Activated naive CD4-positive, alpha-beta T cell treated with anti-CD3 and anti-CD28 coated beads, Interleukin-2, amount 10 ng/mL, durations not matched to agents 7 days and 5 days (primary cell): ENCODE results near the gene AGK.
"Not testable (repeated sequence)": the region's sequence is repeated elsewhere in the genome, so short reads cannot be mapped to it uniquely, and the experiment has no call there.

Experiments
- CTCF ChIA-PET: fragments of 350-600 bp; sonication (Branson Sonifier 250); formaldehyde crosslinking; loops from one replicate; lab custom pipeline; 2021; ENCODE audit warnings: antibody characterized with exemption; lab: Charles Lee
- DNase-seq: peaks from one replicate; pipeline ENCODE4 v3.0.0-alpha.2; 2020
- H3K27ac Mint-ChIP-seq: one replicate; pipeline ENCODE4 v1.8.0; 2021; ENCODE audit warnings: mild to moderate bottlenecking, moderate library complexity, mixed read lengths
- H3K27me3 Mint-ChIP-seq: one replicate; pipeline ENCODE4 v1.8.0; 2021; ENCODE audit warnings: mild to moderate bottlenecking, mixed read lengths
- H3K36me3 Mint-ChIP-seq: one replicate; pipeline ENCODE4 v1.8.0; 2021; ENCODE audit warnings: mixed read lengths
- H3K4me1 Mint-ChIP-seq: one replicate; pipeline ENCODE4 v1.8.0; 2021; ENCODE audit warnings: mixed read lengths
- H3K4me3 Mint-ChIP-seq: one replicate; pipeline ENCODE4 v1.8.0; 2021; ENCODE audit warnings: mild to moderate bottlenecking, moderate library complexity, mixed read lengths
- H3K9me3 Mint-ChIP-seq: one replicate; pipeline ENCODE4 v1.8.0; 2021; ENCODE audit warnings: mixed read lengths

The AGK gene

DNA sequence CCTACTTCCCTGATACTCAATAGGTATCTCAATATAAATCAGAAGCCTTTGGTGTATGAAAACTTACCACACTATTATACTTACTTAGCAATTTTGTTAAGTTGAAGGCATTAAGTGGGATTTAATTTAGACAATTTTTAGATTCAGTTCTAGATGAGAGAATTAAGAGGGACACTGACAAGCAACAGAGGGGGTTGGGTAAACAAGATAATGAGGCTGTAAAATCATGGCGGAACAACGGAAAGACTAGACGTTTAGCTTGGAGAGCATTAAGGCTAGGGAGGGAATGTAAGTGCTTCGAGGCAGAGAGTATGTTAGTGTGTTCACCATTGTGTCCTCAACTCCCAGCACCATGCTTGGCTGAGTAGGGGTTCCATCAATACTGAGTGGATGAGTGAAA lies 79.4 kb downstream of the AGK start:
- no peak for DNase-seq
- CTCF ChIA-PET, result no interaction called here
- H3K9me3 Mint-ChIP-seq, result no peaks in the 10 kb centered on the region
- H3K4me1 Mint-ChIP-seq, result no peaks in the 10 kb centered on the region
- no peaks in the 10 kb centered on the region for H3K27me3 Mint-ChIP-seq
- H3K36me3 Mint-ChIP-seq, result peaks cover 19% of the 10 kb centered on the region
- no peak overlapping the region for H3K4me3 Mint-ChIP-seq
- H3K27ac Mint-ChIP-seq, result no peak overlapping the region

DNA sequence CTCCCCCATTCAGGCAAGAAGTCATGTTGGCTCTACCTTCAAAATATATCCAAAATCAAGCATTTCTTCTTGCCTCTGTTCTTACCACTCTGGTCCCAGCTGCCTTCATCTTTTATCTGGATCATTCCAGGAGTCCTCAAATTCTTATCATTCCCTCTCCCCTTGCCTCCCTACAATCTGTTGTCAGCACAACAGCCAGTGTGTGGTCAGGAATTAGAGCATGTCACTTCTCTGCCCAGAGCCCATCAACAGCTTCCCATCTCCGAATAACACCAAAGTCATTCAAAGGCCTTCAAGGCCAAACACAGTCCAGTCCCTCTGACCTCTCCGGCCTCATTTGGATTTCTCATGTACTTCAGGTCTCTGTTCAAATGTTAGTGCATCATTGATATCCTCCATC lies 80.3 kb downstream of the AGK start:
- Mint-ChIP-seq H3K4me1 (no peaks in the 10 kb centered on the region), H3K36me3 (peaks cover 19% of the 10 kb centered on the region), H3K27me3 (no peaks in the 10 kb centered on the region), H3K4me3 (no peak overlapping the region), H3K27ac (no peak overlapping the region), H3K9me3 (no peaks in the 10 kb centered on the region)
- no peak for DNase-seq
- CTCF ChIA-PET, result no interaction called here

DNA sequence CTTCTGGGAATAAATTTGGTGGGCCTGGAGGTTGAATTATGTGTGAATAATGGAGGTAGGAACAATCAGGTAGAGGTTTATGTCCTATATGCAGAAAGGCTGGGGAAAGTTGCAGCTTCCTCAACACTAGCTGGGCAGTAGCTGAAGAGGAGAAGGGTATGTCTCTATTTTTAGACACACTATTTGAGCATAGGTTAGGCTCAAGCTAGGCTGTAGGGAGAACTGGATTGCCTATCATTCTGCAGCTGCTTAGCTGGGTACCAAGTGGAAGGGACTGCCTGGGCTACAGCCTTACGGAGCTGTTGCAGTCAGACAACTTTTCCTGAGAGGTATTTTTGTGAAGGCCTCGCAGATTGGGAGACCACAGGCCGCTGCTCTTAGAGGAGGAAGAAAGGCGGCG lies 82.9 kb downstream of the AGK start:
- no peak for DNase-seq
- Mint-ChIP-seq H3K27ac (no peak overlapping the region), H3K4me3 (no peak overlapping the region), H3K9me3 (no peaks in the 10 kb centered on the region), H3K4me1 (no peaks in the 10 kb centered on the region), H3K27me3 (no peaks in the 10 kb centered on the region), H3K36me3 (peaks cover 23% of the 10 kb centered on the region)
- CTCF ChIA-PET, result no interaction called here

DNA sequence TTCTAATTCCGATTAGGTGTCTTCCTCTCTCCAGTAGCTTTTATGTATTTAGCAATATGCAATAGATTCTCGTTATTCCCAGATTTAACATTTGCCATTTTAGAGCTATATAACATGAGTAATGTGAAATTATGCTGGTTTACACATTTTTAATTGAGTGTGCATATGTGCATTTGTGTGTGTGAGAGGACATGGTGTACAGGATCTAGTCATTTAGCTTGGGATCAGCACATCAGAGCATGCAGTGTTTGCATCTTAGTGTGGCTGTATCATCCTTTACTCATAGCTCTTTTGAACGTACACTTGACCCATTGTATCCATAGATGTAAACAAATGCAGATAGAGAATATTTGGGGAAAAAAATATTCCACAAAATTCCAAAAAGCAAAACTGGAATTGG lies 84.8 kb downstream of the AGK start:
- Mint-ChIP-seq H3K27ac (no peak overlapping the region), H3K4me3 (no peak overlapping the region), H3K27me3 (no peaks in the 10 kb centered on the region), H3K36me3 (peaks cover 30% of the 10 kb centered on the region), H3K9me3 (no peaks in the 10 kb centered on the region), H3K4me1 (no peaks in the 10 kb centered on the region)
- DNase-seq, result no peak
- CTCF ChIA-PET, result no interaction called here

DNA sequence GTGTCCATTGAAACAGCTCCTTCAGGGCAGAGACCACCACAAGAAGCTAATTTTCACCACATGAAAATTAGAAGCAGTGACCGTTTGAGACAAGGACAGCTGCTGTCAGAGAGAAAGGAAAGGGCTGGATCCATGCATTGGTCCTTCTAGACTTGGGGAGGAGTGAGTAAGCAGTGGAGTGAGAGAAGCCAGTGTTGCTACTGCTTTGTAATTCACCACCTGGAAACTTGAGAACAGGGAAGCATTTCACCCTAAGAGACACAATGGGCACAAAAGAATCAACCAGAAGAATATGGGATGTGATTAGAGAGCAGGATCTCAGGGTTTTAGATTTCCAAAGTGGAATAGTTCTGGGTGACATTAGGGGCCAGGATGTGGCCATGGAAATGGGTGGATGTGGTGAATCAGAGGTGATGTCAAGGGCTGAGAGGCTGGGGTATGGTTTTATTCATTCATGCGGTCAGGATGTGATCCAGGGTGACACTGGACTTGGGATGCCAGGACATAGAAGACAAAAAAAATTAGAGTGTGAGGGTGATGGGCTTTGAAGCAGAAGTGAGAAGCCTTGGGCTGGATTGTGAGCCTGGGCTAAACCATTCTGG lies 89.1 kb downstream of the AGK start:
- no peaks in the 10 kb centered on the region for H3K9me3 Mint-ChIP-seq
- peaks cover 29% of the 10 kb centered on the region for H3K36me3 Mint-ChIP-seq
- H3K27ac Mint-ChIP-seq, result no peak overlapping the region

DNA sequence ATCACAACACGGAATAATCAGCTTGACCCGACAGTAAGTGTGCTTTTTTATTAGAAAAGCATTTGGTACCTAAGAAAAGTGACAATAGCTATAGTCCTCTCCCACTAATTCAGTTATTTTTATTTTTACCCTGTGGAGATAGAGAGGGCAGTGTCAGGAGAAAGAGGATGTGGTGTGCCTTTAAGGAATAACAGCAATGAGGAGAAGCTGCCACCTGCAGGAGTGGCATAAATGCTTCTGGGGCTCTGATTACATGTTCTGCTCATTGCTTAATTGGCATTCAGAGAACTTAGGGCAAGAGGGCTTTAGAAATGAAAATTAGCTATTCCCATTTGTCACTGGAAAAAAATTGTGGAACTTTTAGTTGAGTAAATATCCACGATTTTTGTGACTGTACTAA lies 90.7 kb downstream of the AGK start:
- Mint-ChIP-seq H3K4me3 (no peak overlapping the region), H3K36me3 (peaks cover 29% of the 10 kb centered on the region), H3K4me1 (no peaks in the 10 kb centered on the region), H3K27me3 (no peaks in the 10 kb centered on the region), H3K27ac (no peak overlapping the region), H3K9me3 (no peaks in the 10 kb centered on the region)
- CTCF ChIA-PET, result interaction anchor here (3.8 kb wide), 1 partner anchor 13 kb away, joined by 15 read pairs; no protein-coding TSS in a partner anchor
- no peak for DNase-seq

More for the DNA sequence above, 89.1 kb downstream of the AGK start:
- H3K27me3 Mint-ChIP-seq, result no peaks in the 10 kb centered on the region
- H3K4me3 Mint-ChIP-seq, result no peak overlapping the region
- CTCF ChIA-PET, result no interaction called here
- no peak for DNase-seq
- H3K4me1 Mint-ChIP-seq, result no peaks in the 10 kb centered on the region

DNA sequence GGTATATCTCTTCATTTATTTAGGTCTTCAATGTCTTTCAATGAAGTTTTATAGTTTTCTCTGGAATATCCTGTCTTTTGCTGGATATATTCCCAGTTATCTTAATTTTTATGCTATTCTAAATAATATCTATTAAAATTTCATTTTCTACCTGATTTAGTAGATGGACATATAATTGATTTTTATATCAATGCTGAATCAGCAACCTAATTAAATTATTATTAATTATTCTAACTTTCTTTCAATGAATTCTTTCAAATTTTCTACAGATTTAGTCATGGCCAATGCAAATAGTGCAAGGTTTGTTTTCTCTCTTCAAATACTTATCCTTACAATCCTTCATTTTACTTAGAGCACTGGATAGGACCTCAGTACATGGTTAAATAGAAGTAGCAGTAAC lies 94.0 kb downstream of the AGK start:
- Mint-ChIP-seq H3K4me1 (no peaks in the 10 kb centered on the region), H3K4me3 (no peak overlapping the region), H3K36me3 (peaks cover 28% of the 10 kb centered on the region), H3K9me3 (no peaks in the 10 kb centered on the region), H3K27me3 (no peaks in the 10 kb centered on the region), H3K27ac (no peak overlapping the region)
- CTCF ChIA-PET, result no interaction called here
- DNase-seq, result no peak

DNA sequence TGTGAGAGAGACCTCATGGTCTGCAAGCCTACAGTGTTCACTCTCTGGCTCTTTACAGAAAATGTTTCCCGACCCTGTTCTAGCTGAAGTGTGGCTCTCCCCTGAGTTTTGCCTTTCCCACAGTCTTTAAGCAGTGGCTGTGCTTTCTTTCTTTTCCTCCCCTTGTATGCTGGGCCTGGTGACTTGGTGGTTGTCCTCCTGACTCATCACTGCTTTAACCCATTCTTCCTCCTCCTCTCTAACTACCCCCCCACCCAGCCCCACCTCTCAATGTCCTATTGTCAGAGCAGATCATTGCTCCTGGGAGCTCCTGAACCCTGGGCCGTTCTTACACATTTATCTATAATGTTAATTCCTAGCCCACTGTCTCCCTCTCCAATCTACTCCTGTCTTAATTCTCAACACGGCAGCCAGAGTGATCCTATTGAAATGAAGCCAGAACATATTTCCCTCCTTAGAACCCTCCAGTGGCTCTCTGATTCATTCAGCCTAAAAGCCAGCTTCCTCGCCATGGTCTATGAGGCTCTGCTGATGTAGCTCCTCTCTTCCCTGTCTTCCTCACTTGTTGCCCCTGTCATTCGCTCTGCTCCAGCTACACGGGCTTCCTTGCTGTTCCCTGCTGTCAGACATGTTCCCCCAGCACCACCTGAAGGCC lies 95.7 kb downstream of the AGK start:
- CTCF ChIA-PET, result interaction anchor here (1.1 kb wide), 1 partner anchor 90 kb away, joined by 3 read pairs; no protein-coding TSS in a partner anchor
- DNase-seq, result no peak
- H3K27ac Mint-ChIP-seq, result no peak overlapping the region

DNA sequence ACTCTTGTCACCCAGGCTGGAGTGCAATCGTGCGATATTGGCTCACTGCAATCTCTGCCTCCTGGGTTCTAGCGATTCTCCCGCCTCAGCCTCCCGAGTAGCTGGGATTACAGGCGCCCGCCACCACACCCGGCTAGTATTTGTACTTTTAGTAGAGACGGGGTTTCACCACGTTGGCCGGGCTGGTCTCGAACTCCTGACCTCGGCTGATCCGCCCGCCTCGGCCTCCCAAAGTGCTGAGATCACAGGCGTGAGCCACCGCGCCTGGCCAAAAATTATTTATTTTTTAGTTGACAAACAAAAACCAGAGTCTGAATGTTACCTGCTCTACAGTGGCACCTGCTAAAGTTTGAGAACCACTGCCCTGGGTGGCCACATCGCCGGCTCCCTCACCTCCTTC lies 96.5 kb downstream of the AGK start:
- not testable (repeated sequence) for H3K4me1 Mint-ChIP-seq, H3K27ac Mint-ChIP-seq, H3K4me3 Mint-ChIP-seq, H3K9me3 Mint-ChIP-seq, H3K27me3 Mint-ChIP-seq, DNase-seq
- H3K36me3 Mint-ChIP-seq, result peaks cover 16% of the 10 kb centered on the region
- CTCF ChIA-PET, result interaction anchor here (1.1 to 1.4 kb wide), 2 partner anchors 89 to 114 kb away, joined by 3 read pairs; no protein-coding TSS in a partner anchor

More for the DNA sequence above, 95.7 kb downstream of the AGK start:
- Mint-ChIP-seq H3K36me3 (peaks cover 18% of the 10 kb centered on the region), H3K4me3 (no peak overlapping the region), H3K9me3 (no peaks in the 10 kb centered on the region), H3K4me1 (no peaks in the 10 kb centered on the region), H3K27me3 (no peaks in the 10 kb centered on the region)

DNA sequence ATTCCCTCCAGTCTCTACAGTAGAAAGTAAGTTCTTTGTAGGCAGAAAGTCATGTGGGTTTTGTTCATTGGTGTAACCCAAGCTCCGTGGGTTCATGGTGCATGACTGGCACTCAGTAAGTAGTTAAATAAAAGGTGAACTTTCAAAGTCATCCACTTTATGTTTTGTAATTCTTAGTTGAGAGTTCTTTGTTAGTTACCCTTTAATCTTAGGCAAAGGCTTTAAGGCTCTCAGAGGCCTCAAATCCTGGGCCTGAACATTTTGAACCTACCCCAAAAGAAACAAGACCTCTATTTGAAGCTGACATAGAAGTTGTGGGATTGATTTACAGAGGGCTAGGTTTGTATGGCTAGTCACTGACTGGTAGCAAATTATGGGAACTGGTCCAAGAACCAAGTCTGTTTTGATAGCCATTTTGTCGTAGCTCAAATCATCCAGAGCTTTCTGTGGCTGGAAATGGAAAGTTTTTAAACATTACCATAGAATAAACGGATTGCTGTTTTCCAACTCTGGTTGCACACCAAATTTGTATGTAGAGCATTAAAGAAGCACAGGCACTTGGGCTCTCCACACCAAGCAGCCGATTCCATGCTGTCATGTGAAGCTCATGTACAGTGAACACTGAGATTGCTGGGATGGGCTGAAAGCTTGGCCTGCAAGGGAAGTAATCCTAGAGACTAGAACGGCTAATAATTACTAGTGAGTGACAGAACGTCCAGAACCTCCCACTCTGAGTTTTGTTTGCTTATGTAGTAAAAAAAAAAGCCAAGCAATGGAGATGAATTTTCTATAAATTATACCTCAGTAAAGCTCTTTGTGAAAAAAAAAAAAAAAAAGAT lies 97.3 kb downstream of the AGK start:
- peaks cover 14% of the 10 kb centered on the region for H3K36me3 Mint-ChIP-seq
- no peaks in the 10 kb centered on the region for H3K4me1 Mint-ChIP-seq
- H3K27ac Mint-ChIP-seq, result peak overlapping the region; percentile 1
- no peaks in the 10 kb centered on the region for H3K27me3 Mint-ChIP-seq
- H3K9me3 Mint-ChIP-seq, result no peaks in the 10 kb centered on the region
- no peak for DNase-seq
- no peak overlapping the region for H3K4me3 Mint-ChIP-seq
- CTCF ChIA-PET, result interaction anchor here (1.1 to 3.3 kb wide), 3 partner anchors 89 to 577 kb away, joined by 3 to 8 read pairs (median 3); no protein-coding TSS in a partner anchor

DNA sequence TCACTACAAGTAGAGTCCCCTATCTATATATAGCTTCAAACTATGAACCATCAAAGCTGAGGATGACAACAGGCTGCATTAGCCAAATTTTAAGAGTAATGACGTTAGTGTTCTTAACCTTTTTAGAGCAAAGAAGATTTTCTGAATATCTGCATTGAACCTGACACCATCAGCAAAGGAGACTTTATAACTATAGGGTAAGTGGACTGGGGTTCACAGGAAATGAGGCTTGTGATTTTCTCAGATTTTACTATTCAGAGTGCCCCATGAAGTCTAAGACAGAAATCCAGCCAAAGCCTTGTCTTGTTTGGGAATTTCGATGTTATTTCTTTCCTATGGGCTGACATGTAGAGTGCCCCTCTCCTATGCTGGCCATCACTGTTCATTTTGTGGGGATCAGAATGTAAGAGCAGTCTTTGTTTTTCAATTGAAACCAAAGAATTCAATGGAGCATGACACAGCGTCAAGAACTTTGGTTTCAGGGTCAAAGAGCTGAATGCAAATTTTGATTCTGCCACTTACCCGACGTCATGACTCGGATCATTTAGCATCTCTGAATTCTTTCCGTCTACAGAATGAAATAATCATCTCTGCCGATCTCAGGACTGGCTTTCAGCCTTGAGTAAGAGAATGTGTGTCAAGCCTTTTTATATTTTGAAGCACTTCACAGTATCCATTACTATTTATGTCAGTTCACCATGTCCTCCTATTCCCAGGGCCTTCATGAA lies 98.1 kb downstream of the AGK start:
- DNase-seq, result no peak
- Mint-ChIP-seq H3K27ac (no peak overlapping the region), H3K9me3 (no peaks in the 10 kb centered on the region), H3K4me1 (peaks cover under 1% of the 10 kb centered on the region), H3K27me3 (no peaks in the 10 kb centered on the region), H3K36me3 (peaks cover 14% of the 10 kb centered on the region), H3K4me3 (no peak overlapping the region)
- CTCF ChIA-PET, result interaction anchor here (0.6 to 3.3 kb wide), 8 partner anchors 9 to 577 kb away, joined by 3 to 8 read pairs (median 4); partner anchors contain the start of genes AGK, SSBP1 and WEE2

DNA sequence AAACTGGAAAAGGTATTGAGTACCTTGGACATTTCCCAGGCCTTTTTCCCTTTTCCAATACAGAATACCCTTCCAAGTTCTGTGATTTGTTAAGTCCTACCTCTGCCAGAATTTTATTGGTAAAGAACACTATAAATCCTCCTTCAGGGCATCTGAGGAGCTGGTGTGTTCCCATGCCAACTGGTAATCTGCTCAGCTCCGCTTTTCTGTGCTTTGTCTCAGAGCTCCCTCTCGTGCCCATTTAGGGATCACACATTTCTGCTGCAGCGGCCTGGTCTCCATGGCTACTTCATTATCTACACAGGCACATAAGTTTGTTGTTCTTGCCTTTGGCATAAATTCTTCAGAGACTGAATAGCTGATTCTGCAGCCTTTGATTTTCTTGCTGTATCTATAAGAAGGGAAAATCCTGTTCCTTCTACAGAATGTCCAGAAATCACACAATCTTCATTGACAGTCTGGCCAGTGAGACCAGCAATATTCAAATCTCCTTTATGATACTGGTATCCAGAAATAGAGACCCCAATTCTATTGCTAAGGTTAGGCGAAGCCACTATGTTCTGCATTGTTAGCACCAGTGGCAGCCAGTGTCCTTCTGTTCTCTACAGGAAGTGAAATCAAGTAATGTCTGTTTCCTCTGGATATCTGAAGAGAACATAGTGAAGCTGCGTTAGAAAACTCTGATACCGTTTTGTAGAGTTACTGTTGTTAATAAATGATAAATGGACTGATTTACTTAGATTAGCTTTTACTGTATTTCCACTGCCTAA lies 98.8 kb downstream of the AGK start:
- no peaks in the 10 kb centered on the region for H3K27me3 Mint-ChIP-seq
- H3K4me3 Mint-ChIP-seq, result no peak overlapping the region
- H3K9me3 Mint-ChIP-seq, result no peaks in the 10 kb centered on the region
- H3K27ac Mint-ChIP-seq, result no peak overlapping the region
- CTCF ChIA-PET, result interaction anchor here (0.6 to 3.3 kb wide), 7 partner anchors 8 to 578 kb away, joined by 3 to 8 read pairs (median 4); partner anchors contain the start of genes AGK, SSBP1 and WEE2
- H3K36me3 Mint-ChIP-seq, result peaks cover 19% of the 10 kb centered on the region
- peak; percentile 51 for DNase-seq
- H3K4me1 Mint-ChIP-seq, result peaks cover 6% of the 10 kb centered on the region

DNA sequence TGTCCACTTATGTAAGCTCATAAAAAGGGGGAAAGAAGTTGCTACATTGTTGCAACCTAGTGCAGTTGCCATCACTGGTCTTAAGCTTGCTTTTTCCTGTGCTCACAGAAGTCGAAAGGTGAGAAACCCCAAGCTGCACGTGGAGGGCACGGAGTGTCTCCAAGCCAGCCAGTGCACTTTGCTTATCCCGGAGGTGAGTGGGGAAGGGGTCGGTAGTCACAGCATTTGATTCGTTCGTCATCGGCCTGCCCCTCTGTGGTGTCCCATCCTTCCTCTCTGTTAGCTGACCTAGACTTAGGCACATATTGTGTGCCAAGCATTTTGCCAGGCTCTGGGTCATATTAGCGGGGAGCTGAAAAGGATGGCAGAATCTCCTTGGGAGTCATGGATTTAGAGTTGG lies 100.2 kb downstream of the AGK start:
- Mint-ChIP-seq H3K27ac (no peak overlapping the region), H3K4me3 (no peak overlapping the region), H3K4me1 (peaks cover 6% of the 10 kb centered on the region), H3K36me3 (peaks cover 25% of the 10 kb centered on the region), H3K9me3 (no peaks in the 10 kb centered on the region), H3K27me3 (no peaks in the 10 kb centered on the region)
- CTCF ChIA-PET, result interaction anchor here (1.4 to 5.6 kb wide), 4 partner anchors 85 to 580 kb away, joined by 3 to 52 read pairs (median 6); partner anchors contain the start of gene SSBP1
- no peak for DNase-seq
